Measurements from ENCODE around the gene EFCAB11. TPM values are rescaled to one million over a fixed set of nuclear protein-coding genes. Genes with fewer than 3 reads are reported as not detected.

EFCAB11 gene
- total RNA-seq, 1 donor from 2014 or later, result 7.7 TPM

GRCh38 chr14:89866458-89866857, 88.1 kb downstream of the EFCAB11 start:
- TF ChIP-seq CTCF (IDR thresholded peaks at IDR 0.05), result no peak
- H3K27ac Mint-ChIP-seq (ENCODE audit: unreplicated experiment), result no peak overlapping the region

GRCh38 chr14:89865153-89865552, 89.4 kb downstream of the EFCAB11 start:
- H3K4me3 Mint-ChIP-seq (ENCODE audit: unreplicated experiment), result no peak overlapping the region
- no peak for TF ChIP-seq CTCF (IDR thresholded peaks at IDR 0.05)
- no peak for DNase-seq (ENCODE audit: low spot score)
- peaks cover 8% of the 10 kb centered on the region for H3K9me3 Mint-ChIP-seq (ENCODE audit: low read depth)
- peaks cover 34% of the 10 kb centered on the region for H3K4me1 Mint-ChIP-seq (ENCODE audit: low read depth)
- no peaks in the 10 kb centered on the region for H3K27me3 Mint-ChIP-seq (ENCODE audit: low read depth)
- H3K36me3 Mint-ChIP-seq (ENCODE audit: low read depth), result peaks cover 4% of the 10 kb centered on the region
- H3K27ac Mint-ChIP-seq (ENCODE audit: unreplicated experiment), result no peak overlapping the region

More at GRCh38 chr14:89866458-89866857, 88.1 kb downstream of the EFCAB11 start:
- H3K9me3 Mint-ChIP-seq (ENCODE audit: low read depth), result peaks cover 8% of the 10 kb centered on the region
- no peak for DNase-seq (ENCODE audit: low spot score)
- no peaks in the 10 kb centered on the region for H3K27me3 Mint-ChIP-seq (ENCODE audit: low read depth)
- peaks cover 36% of the 10 kb centered on the region for H3K4me1 Mint-ChIP-seq (ENCODE audit: low read depth)
- no peak overlapping the region for H3K4me3 Mint-ChIP-seq (ENCODE audit: unreplicated experiment)
- H3K36me3 Mint-ChIP-seq (ENCODE audit: low read depth), result peaks cover 2% of the 10 kb centered on the region

- H3K9me3 Mint-ChIP-seq (ENCODE audit: low read depth), result peaks cover 4% of the 10 kb centered on the region
- H3K27ac Mint-ChIP-seq (ENCODE audit: unreplicated experiment), result no peak overlapping the region
- TF ChIP-seq CTCF (IDR thresholded peaks at IDR 0.05), result no peak
- peaks cover 31% of the 10 kb centered on the region for H3K4me1 Mint-ChIP-seq (ENCODE audit: low read depth)
- H3K36me3 Mint-ChIP-seq (ENCODE audit: low read depth), result peaks cover 4% of the 10 kb centered on the region
- no peak for DNase-seq (ENCODE audit: low spot score)
- no peak overlapping the region for H3K4me3 Mint-ChIP-seq (ENCODE audit: unreplicated experiment)
- no peaks in the 10 kb centered on the region for H3K27me3 Mint-ChIP-seq (ENCODE audit: low read depth)
Measured at GRCh38 chr14:89862856-89863255, 91.7 kb downstream of the EFCAB11 start.

GRCh38 chr14:89861630-89862029, 92.9 kb downstream of the EFCAB11 start:
- H3K27me3 Mint-ChIP-seq (ENCODE audit: low read depth), result no peaks in the 10 kb centered on the region
- H3K4me1 Mint-ChIP-seq (ENCODE audit: low read depth), result peaks cover 42% of the 10 kb centered on the region
- TF ChIP-seq CTCF (IDR thresholded peaks at IDR 0.05), result no peak
- no peak for DNase-seq (ENCODE audit: low spot score)
- H3K9me3 Mint-ChIP-seq (ENCODE audit: low read depth), result no peaks in the 10 kb centered on the region
- peaks cover 3% of the 10 kb centered on the region for H3K36me3 Mint-ChIP-seq (ENCODE audit: low read depth)
- H3K27ac Mint-ChIP-seq (ENCODE audit: unreplicated experiment), result no peak overlapping the region
- no peak overlapping the region for H3K4me3 Mint-ChIP-seq (ENCODE audit: unreplicated experiment)

- peaks cover 48% of the 10 kb centered on the region for H3K4me1 Mint-ChIP-seq (ENCODE audit: low read depth)
- H3K27me3 Mint-ChIP-seq (ENCODE audit: low read depth), result no peaks in the 10 kb centered on the region
- H3K9me3 Mint-ChIP-seq (ENCODE audit: low read depth), result no peaks in the 10 kb centered on the region
- peaks cover 3% of the 10 kb centered on the region for H3K36me3 Mint-ChIP-seq (ENCODE audit: low read depth)
- no peak overlapping the region for H3K4me3 Mint-ChIP-seq (ENCODE audit: unreplicated experiment)
- no peak overlapping the region for H3K27ac Mint-ChIP-seq (ENCODE audit: unreplicated experiment)
- no peak for DNase-seq (ENCODE audit: low spot score)
- no peak for TF ChIP-seq CTCF (IDR thresholded peaks at IDR 0.05)
Measured at GRCh38 chr14:89858089-89858488, 96.4 kb downstream of the EFCAB11 start.

All from chondrocyte (in vitro differentiated cells).